Nephron progenitor cell (in vitro differentiated cells): ENCODE data around the gene SIGLEC8.
"Not testable (repeated sequence)": the region's sequence is repeated elsewhere in the genome, so short reads cannot be mapped to it uniquely, and the experiment has no call there.

ENCODE experiments used
- DNase-seq: peaks from one replicate; pipeline ENCODE4 v3.0.0; 2021
- H3K27ac Mint-ChIP-seq: 2 replicates; pipeline ENCODE4 v1.8.0; 2021; ENCODE audit warnings: mild to moderate bottlenecking, moderate library complexity, mixed read lengths
- H3K27me3 Mint-ChIP-seq: 2 replicates; pipeline ENCODE4 v1.8.0; 2021; ENCODE audit warnings: mild to moderate bottlenecking, low read depth, mixed read lengths; ENCODE audit not compliant: poor library complexity
- H3K36me3 Mint-ChIP-seq: 2 replicates; pipeline ENCODE4 v1.8.0; 2021; ENCODE audit warnings: low read depth, mixed read lengths
- H3K4me1 Mint-ChIP-seq: 2 replicates; pipeline ENCODE4 v1.8.0; 2021; ENCODE audit warnings: mixed read lengths
- H3K4me3 Mint-ChIP-seq: 2 replicates; pipeline ENCODE4 v1.8.0; 2021; ENCODE audit warnings: mild to moderate bottlenecking, moderate library complexity, mixed read lengths
- H3K9me3 Mint-ChIP-seq: 2 replicates; pipeline ENCODE4 v1.8.0; 2021; ENCODE audit warnings: mild to moderate bottlenecking, moderate library complexity, mixed read lengths
- TF ChIP-seq, protein P1 (sequence below): fragments of 200-600 bp; sonication (generic); IDR thresholded peaks from 2 replicates; pipeline ENCODE4 v1.5.0; 2021; ENCODE audit warnings: antibody characterized with exemption

SIGLEC8 gene

GRCh38 chr19:51421229-51422052 is 36.8 kb downstream of the SIGLEC8 start:
- Mint-ChIP-seq H3K9me3 (peaks cover 21% of the 10 kb centered on the region), H3K27ac (no peak overlapping the region), H3K27me3 (peaks cover 14% of the 10 kb centered on the region), H3K36me3 (no peaks in the 10 kb centered on the region), H3K4me1 (no peaks in the 10 kb centered on the region), H3K4me3 (no peak overlapping the region)
- TF ChIP-seq, protein P1, sequence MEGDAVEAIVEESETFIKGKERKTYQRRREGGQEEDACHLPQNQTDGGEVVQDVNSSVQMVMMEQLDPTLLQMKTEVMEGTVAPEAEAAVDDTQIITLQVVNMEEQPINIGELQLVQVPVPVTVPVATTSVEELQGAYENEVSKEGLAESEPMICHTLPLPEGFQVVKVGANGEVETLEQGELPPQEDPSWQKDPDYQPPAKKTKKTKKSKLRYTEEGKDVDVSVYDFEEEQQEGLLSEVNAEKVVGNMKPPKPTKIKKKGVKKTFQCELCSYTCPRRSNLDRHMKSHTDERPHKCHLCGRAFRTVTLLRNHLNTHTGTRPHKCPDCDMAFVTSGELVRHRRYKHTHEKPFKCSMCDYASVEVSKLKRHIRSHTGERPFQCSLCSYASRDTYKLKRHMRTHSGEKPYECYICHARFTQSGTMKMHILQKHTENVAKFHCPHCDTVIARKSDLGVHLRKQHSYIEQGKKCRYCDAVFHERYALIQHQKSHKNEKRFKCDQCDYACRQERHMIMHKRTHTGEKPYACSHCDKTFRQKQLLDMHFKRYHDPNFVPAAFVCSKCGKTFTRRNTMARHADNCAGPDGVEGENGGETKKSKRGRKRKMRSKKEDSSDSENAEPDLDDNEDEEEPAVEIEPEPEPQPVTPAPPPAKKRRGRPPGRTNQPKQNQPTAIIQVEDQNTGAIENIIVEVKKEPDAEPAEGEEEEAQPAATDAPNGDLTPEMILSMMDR, result no peak
- DNase-seq, result peak; percentile 13

DNA sequence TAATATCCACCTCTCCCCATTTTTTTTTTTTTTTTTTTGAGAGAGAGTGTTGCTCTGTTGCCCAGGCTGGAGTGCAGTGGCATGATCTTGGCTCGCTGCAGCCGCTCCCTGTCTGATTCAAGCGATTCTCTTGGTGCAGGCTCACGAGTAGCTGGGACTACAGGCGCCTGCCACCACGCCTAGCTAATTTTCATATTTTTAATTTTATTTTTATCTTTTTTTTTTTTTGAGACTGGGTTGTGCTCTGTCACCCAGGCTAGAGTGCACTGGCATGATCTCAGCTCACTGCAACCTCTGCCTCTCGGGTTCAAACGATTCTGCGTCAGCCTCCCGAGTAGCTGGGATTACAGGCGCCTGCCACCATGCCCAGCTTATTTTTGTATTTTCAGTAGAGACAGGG is 37.7 kb downstream of the SIGLEC8 start:
- H3K4me1 Mint-ChIP-seq, DNase-seq, H3K27ac Mint-ChIP-seq, H3K36me3 Mint-ChIP-seq, H3K4me3 Mint-ChIP-seq: not testable (repeated sequence)
- peaks cover 14% of the 10 kb centered on the region for H3K27me3 Mint-ChIP-seq
- peaks cover 15% of the 10 kb centered on the region for H3K9me3 Mint-ChIP-seq

DNA sequence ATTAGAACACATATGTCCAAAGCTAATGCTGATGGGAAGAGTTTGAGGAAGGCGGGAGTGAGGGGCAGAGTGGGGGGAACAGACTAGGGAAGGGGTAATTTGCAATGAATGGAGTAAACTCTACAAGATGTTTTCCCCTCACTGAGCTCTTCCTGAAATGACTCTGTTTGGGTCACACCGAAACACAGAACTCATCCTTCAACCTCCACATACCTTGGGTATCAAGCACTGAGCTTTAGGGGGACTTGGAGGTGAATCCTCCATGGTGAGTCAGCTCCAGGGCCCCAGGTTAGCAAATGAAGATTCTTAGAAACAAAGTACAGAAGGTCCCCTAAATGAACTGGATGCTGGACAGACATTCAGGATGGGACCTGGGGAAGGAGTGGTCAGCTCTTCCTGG is 39.5 kb downstream of the SIGLEC8 start:
- Mint-ChIP-seq H3K27ac (no peak overlapping the region), H3K9me3 (peaks cover 12% of the 10 kb centered on the region), H3K36me3 (no peaks in the 10 kb centered on the region), H3K4me1 (no peaks in the 10 kb centered on the region), H3K4me3 (no peak overlapping the region), H3K27me3 (peaks cover 9% of the 10 kb centered on the region)
- DNase-seq, result no peak
- TF ChIP-seq, protein P1, result no peak

DNA sequence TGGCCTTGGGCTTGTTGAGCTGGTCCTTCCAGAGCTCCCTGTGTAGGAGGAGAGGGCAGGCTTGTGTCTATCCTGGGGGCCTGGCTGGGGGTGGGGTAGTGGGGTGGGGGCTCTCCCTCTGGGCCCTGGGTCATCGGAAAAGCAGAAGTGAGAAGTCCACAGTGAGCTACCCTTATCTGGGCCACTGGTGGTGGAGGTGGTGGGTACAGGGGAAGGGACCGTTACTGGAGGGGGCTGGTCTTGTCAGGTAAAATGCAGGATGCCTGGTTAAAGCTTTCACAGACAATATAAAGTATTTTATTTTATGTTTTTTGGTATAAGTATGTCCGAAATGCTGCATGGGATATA is 40.5 kb downstream of the SIGLEC8 start:
- TF ChIP-seq, protein P1, result no peak
- Mint-ChIP-seq H3K9me3 (peaks cover 3% of the 10 kb centered on the region), H3K36me3 (no peaks in the 10 kb centered on the region), H3K27ac (no peak overlapping the region), H3K4me1 (no peaks in the 10 kb centered on the region), H3K4me3 (no peak overlapping the region), H3K27me3 (peaks cover 9% of the 10 kb centered on the region)
- no peak for DNase-seq

- peaks cover 9% of the 10 kb centered on the region for H3K27me3 Mint-ChIP-seq
- no peak within 1 kb of the TSS for H3K27ac Mint-ChIP-seq
- H3K4me3 Mint-ChIP-seq, result no peak within 1 kb of the TSS
- TF ChIP-seq, protein P1, result no peak
- no peak for DNase-seq
- H3K9me3 Mint-ChIP-seq, result peaks cover 3% of the 10 kb centered on the region
- no peaks in the 10 kb centered on the region for H3K4me1 Mint-ChIP-seq
- H3K36me3 Mint-ChIP-seq, result no peaks in the 10 kb centered on the region
These were observed 41.0 kb downstream of the SIGLEC8 start, which contains the start of gene SIGLEC10 for GRCh38 chr19:51417107-51417809. Gene SIGLEC10 (minus strand): TSS chr19:51417642. CDS start chr19:51417581, 61 bp downstream.

DNA sequence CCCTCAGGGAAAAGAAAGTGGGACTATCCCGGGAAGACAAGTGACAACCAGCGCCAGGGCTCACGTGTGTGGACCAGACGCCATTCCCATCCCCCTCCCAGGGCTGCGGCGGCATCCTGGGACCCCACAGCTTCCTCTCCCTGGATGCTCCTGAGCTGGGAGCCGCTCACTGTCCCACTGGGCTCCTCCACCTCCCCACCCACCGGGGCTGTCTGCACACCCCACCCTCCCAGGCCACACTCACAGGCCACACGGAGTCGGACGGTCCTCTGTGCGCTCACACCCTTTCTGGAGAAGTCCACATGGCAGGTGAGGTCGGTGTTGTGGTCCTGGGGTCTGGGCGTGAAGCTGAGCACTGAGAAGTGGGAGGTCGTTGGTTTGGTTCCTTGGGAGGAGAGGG is 41.8 kb downstream of the SIGLEC8 start:
- H3K4me1 Mint-ChIP-seq, DNase-seq, H3K27me3 Mint-ChIP-seq, H3K4me3 Mint-ChIP-seq, H3K36me3 Mint-ChIP-seq, H3K27ac Mint-ChIP-seq, H3K9me3 Mint-ChIP-seq: not testable (repeated sequence)
